ENCODE results near the gene DOP1B. TPM values are rescaled to one million over a fixed set of nuclear protein-coding genes. Genes with fewer than 3 reads are reported as not detected.

Gene DOP1B
- total and polyA plus RNA-seq, 10 of the 15 experiments (the other 5 are each of a cell fraction or from before 2014, with no cell fraction given): 1.2 to 12.2 (median 4.3) TPM

DNA sequence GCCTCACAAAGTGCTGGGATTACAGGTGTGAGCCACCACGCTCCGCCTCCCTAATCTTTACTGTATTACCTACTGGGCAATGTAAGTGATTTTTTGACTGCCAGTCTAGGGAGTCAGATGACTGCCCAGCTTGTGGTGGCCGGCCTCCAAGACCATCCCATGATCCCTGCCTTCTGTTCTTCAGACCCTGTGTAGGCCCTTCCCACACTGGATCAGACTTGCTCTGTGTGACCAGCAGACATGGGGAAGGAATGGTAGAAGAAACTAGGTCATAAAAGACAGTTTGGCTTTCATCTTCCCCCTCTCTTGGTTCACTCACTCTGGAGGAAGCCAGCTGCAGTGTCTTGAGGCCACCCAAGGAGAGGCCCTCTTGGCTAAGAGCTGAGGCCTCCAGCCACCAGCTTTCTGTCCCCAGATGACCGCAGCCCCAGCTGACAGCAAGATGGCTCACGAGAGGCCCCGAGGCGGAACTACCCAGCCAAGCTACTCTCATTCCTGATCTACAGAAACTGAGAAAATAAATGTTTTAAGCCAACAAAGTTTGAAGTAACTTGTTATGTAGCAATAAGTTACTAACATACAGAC is 36.2 kb upstream of the DOP1B start (continued):
- TF ChIP-seq SMARCA5 (IDR thresholded peaks at IDR 0.05) (no peak), CBX3 (IDR thresholded peaks at IDR 0.05; ENCODE audit: borderline replicate concordance, low read depth) (no peak), ETV6 (conservative IDR thresholded peaks at IDR 0.05 in 1 of 2, IDR thresholded peaks at IDR 0.05 in 1 of 2; ENCODE audit: borderline replicate concordance in 1 of 2, low read depth in 1 of 2) (no peak)
- TF ChIP-seq, protein P1, sequence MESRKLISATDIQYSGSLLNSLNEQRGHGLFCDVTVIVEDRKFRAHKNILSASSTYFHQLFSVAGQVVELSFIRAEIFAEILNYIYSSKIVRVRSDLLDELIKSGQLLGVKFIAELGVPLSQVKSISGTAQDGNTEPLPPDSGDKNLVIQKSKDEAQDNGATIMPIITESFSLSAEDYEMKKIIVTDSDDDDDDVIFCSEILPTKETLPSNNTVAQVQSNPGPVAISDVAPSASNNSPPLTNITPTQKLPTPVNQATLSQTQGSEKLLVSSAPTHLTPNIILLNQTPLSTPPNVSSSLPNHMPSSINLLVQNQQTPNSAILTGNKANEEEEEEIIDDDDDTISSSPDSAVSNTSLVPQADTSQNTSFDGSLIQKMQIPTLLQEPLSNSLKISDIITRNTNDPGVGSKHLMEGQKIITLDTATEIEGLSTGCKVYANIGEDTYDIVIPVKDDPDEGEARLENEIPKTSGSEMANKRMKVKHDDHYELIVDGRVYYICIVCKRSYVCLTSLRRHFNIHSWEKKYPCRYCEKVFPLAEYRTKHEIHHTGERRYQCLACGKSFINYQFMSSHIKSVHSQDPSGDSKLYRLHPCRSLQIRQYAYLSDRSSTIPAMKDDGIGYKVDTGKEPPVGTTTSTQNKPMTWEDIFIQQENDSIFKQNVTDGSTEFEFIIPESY (IDR thresholded peaks at IDR 0.05): no peak

DNA sequence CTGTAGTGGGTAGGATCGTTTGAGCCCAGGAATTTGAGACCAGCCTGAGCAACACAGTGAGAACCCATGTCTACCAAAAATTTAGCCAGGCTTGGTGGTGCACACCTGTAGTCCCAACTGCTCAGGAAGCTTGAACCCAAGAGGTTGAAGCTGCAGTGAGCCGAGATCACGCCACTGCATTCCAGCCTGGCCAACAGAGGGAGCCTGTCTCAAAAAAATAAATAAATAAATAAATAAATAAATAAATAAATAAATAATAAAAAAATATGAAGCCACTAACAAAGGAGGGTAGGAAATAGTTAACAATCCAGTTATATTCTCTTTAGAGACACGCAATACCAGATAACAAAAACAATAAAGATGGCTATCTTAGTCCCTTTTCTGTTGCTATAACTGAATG is 33.6 kb upstream of the DOP1B start:
- intact Hi-C loops (cut with micrococcal nuclease; ENCODE audit: unreplicated experiment) (no loop called here), in situ Hi-C loops (cut with MboI) (no loop called here)
- H3K36me3 ChIP-seq (ENCODE audit: control insufficient read depth in 2 of 2, insufficient read depth in 2 of 2, low read length in 1 of 2): no peaks in the 10 kb centered on the region
- DNase-seq (ENCODE audit: low read depth, low spot score) (no peak), ATAC-seq (peak; percentile 39; the same call in 2 of the 3 replicates), FAIRE-seq (no peak)
- CTCF ChIA-PET: interaction anchor here (0.9 to 1.6 kb wide), 8 partner anchors 8 to 133 kb away, joined by 3 to 6 read pairs (median 4); no protein-coding TSS in a partner anchor
- RAD21 ChIA-PET (ENCODE audit: unreplicated experiment): no interaction called here
- H3K9me3 ChIP-seq (replicated peaks; ENCODE audit: control insufficient read depth, insufficient read depth, low read length): no peaks in the 10 kb centered on the region
- no peak overlapping the region for H2AFZ ChIP-seq (ENCODE audit: control insufficient read depth, low read depth, low read length)
- H4K20me1 ChIP-seq (ENCODE audit: control insufficient read depth, insufficient read depth): no peaks in the 10 kb centered on the region
- no peak overlapping the region for H3K4me2 ChIP-seq (ENCODE audit: control insufficient read depth, insufficient read depth)
- no TSS peak for BruUV-seq (replicated peaks)
- POLR2A ChIA-PET: no interaction called here
- H3K4me3 ChIP-seq: no peak overlapping the region
- peaks cover 5% of the 10 kb centered on the region; the same call in 1 of the 2 replicates for H3K4me1 ChIP-seq (ENCODE audit: control insufficient read depth, insufficient read depth, low read length)
- TF ChIP-seq FOXK2 (IDR thresholded peaks at IDR 0.05): no peak
- TF ChIP-seq, protein P2, sequence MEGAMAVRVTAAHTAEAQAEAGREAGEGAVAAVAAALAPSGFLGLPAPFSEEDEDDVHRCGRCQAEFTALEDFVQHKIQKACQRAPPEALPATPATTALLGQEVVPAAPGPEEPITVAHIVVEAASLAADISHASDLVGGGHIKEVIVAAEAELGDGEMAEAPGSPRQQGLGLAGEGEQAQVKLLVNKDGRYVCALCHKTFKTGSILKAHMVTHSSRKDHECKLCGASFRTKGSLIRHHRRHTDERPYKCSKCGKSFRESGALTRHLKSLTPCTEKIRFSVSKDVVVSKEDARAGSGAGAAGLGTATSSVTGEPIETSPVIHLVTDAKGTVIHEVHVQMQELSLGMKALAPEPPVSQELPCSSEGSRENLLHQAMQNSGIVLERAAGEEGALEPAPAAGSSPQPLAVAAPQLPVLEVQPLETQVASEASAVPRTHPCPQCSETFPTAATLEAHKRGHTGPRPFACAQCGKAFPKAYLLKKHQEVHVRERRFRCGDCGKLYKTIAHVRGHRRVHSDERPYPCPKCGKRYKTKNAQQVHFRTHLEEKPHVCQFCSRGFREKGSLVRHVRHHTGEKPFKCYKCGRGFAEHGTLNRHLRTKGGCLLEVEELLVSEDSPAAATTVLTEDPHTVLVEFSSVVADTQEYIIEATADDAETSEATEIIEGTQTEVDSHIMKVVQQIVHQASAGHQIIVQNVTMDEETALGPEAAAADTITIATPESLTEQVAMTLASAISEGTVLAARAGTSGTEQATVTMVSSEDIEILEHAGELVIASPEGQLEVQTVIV (IDR thresholded peaks at IDR 0.05; ENCODE audit: borderline replicate concordance, partially characterized antibody): no peak
- TF ChIP-seq, protein P3, sequence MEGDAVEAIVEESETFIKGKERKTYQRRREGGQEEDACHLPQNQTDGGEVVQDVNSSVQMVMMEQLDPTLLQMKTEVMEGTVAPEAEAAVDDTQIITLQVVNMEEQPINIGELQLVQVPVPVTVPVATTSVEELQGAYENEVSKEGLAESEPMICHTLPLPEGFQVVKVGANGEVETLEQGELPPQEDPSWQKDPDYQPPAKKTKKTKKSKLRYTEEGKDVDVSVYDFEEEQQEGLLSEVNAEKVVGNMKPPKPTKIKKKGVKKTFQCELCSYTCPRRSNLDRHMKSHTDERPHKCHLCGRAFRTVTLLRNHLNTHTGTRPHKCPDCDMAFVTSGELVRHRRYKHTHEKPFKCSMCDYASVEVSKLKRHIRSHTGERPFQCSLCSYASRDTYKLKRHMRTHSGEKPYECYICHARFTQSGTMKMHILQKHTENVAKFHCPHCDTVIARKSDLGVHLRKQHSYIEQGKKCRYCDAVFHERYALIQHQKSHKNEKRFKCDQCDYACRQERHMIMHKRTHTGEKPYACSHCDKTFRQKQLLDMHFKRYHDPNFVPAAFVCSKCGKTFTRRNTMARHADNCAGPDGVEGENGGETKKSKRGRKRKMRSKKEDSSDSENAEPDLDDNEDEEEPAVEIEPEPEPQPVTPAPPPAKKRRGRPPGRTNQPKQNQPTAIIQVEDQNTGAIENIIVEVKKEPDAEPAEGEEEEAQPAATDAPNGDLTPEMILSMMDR (IDR thresholded peaks at IDR 0.05 in 2 of 3, conservative IDR thresholded peaks at IDR 0.05 in 1 of 3; ENCODE audit: control insufficient read depth in 2 of 3, extremely low read depth in 1 of 3, insufficient read depth in 1 of 3, low read depth in 3 of 3, low read length in 3 of 3): peak in 1 of 3 experiments; percentile 40; a peak in 1 of 6 replicates
- no peak for TF ChIP-seq RUNX3 (IDR thresholded peaks at IDR 0.05; ENCODE audit: low read length)
- H3K9ac ChIP-seq (ENCODE audit: control insufficient read depth, insufficient read depth, low read length): no peak overlapping the region
- H3K27ac ChIP-seq (ENCODE audit: control insufficient read depth, insufficient read depth): no peak overlapping the region
- no peaks in the 10 kb centered on the region for H3K27me3 ChIP-seq (replicated peaks in 1 of 2; ENCODE audit: control insufficient read depth in 2 of 2, insufficient read depth in 2 of 2, low read length in 1 of 2)
- 30% methylated on average over 4 of the region's 4 CpGs for WGBS (ENCODE audit: insufficient coverage, insufficient replicate concordance, low lambda C conversion rate, missing lambda C conversion rate)
- SMC1A ChIA-PET (ENCODE audit: uncharacterized antibody, unreplicated experiment): interaction anchor here (0.7 kb wide), 1 partner anchor 21 kb away, joined by 3 read pairs; no protein-coding TSS in a partner anchor
- no peaks in the 10 kb centered on the region for H3K79me2 ChIP-seq (ENCODE audit: control insufficient read depth, insufficient read depth, low read length)
